Smooth muscle cell (in vitro differentiated cells): ENCODE results near the gene TBC1D22A. TPM values are rescaled to one million over a fixed set of nuclear protein-coding genes. Genes with fewer than 3 reads are reported as not detected.

Experiments
- DNase-seq: peaks from one replicate; lab custom pipeline; 2025; ENCODE audit not compliant: unreplicated experiment; lab: John Stamatoyannopoulos, UW
- H2AFZ ChIP-seq: fragments of 200-600 bp; sonication (generic); 2 replicates; pipeline ENCODE4 v1.6.0; 2016; ENCODE audit warnings: antibody characterized with exemption, low read depth, mild to moderate bottlenecking
- H3F3A ChIP-seq: fragments of 200-600 bp; sonication (generic); 2 replicates; pipeline ENCODE4 v1.6.0; 2017; ENCODE audit warnings: antibody characterized with exemption, low read depth
- H3K27ac ChIP-seq: fragments of 200-600 bp; sonication (generic); 2 replicates; pipeline ENCODE4 v1.5.1; 2016; ENCODE audit warnings: low read depth, mild to moderate bottlenecking
- H3K27me3 ChIP-seq: fragments of 200-600 bp; sonication (generic); 2 replicates; pipeline ENCODE4 v1.6.1; 2016; ENCODE audit warnings: low read depth, mild to moderate bottlenecking
- H3K36me3 ChIP-seq: fragments of 200-600 bp; sonication (generic); 2 replicates; pipeline ENCODE4 v1.5.1; 2016; ENCODE audit warnings: low read depth
- H3K4me1 ChIP-seq: fragments of 200-600 bp; sonication (generic); 2 replicates; pipeline ENCODE4 v1.5.1; 2016; ENCODE audit warnings: low read depth
- H3K4me2 ChIP-seq: fragments of 200-600 bp; sonication (generic); 2 replicates; pipeline ENCODE4 v1.6.0; 2016; ENCODE audit warnings: mild to moderate bottlenecking
- H3K4me3 ChIP-seq: fragments of 200-600 bp; sonication (generic); 2 replicates; pipeline ENCODE4 v1.5.1; 2016; ENCODE audit warnings: mild to moderate bottlenecking
- H3K79me2 ChIP-seq: fragments of 200-600 bp; sonication (generic); 2 replicates; pipeline ENCODE4 v1.6.0; 2016; ENCODE audit warnings: low read depth, mild to moderate bottlenecking
- H3K9ac ChIP-seq: fragments of 200-600 bp; sonication (generic); 2 replicates; pipeline ENCODE4 v1.6.0; 2016; ENCODE audit warnings: low read depth
- H3K9me3 ChIP-seq: fragments of 200-600 bp; sonication (generic); replicated peaks from 2 replicates; pipeline ENCODE4 v1.5.1; 2016; ENCODE audit warnings: low read depth
- H4K20me1 ChIP-seq: fragments of 200-600 bp; sonication (generic); 2 replicates; pipeline ENCODE4 v1.6.0; 2016; ENCODE audit warnings: low read depth
- WGBS: methylation state at CpG from one replicate; pipeline ENCODE4 v1.1.7; 2016; ENCODE audit warnings: low lambda C conversion rate; 5-methylcytosine and 5-hydroxymethylcytosine counted together
- polyA plus RNA-seq: library from polyadenylated mRNA; unstranded; fragments of >200 nt; fragmentation: Nextera tagmentation; extraction: Ambion mirVana; gene quantifications from 2 replicates; pipeline ENCODE4 v1.2.1, GENCODE V29; 2016
- total RNA-seq: library from RNA; depleted of rRNA; stranded (reverse); fragments of >200 nt; gene quantifications from 2 replicates; pipeline ENCODE4 v1.2.3, GENCODE V29; 2014
- TF ChIP-seq, protein P1 (sequence below): fragments of 200-600 bp; sonication (generic); IDR thresholded peaks from 2 replicates; pipeline ENCODE4 v1.5.1; 2017; ENCODE audit warnings: borderline replicate concordance, mild to moderate bottlenecking, antibody characterized with exemption; ENCODE audit not compliant: insufficient read depth, poor library complexity, severe bottlenecking

TBC1D22A gene
- total and polyA plus RNA-seq, 2 experiments from 2014 or later, result 12.5 to 14.4 TPM

DNA sequence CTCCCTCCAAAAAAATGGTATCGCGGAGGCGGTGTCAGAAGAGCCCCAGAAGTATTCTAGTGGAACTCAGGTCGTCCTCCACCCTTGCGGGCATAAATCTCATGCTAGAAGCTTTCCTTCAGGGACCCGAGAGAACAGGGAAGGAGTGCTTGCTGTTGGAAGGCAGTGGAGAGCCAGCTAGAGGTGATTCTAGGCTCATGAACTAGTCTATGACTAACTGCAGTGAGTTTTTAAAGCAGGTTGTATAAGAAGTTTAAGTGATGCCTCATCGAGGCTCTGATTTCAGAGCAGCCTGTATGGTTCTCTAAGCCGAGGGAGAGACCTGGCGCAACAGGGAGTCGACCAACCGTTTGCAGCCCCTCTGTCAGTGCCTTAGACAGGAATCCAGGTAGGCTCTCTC is 85.7 kb downstream of the TBC1D22A start:
- Histone ChIP-seq H3K9ac (no peak overlapping the region), H3K4me2 (no peak overlapping the region), H3K27me3 (no peaks in the 10 kb centered on the region), H3K79me2 (no peaks in the 10 kb centered on the region), H3K4me3 (no peak overlapping the region), H4K20me1 (peaks cover 64% of the 10 kb centered on the region), H3K4me1 (no peaks in the 10 kb centered on the region), H3K27ac (peak overlapping the region; percentile 80), H3F3A (no peaks in the 10 kb centered on the region), H3K9me3 (no peaks in the 10 kb centered on the region), H2AFZ (no peak overlapping the region), H3K36me3 (peaks cover 4% of the 10 kb centered on the region)
- WGBS, result 87% methylated on average over 11 of the region's 11 CpGs
- no peak for DNase-seq
- TF ChIP-seq, protein P1, sequence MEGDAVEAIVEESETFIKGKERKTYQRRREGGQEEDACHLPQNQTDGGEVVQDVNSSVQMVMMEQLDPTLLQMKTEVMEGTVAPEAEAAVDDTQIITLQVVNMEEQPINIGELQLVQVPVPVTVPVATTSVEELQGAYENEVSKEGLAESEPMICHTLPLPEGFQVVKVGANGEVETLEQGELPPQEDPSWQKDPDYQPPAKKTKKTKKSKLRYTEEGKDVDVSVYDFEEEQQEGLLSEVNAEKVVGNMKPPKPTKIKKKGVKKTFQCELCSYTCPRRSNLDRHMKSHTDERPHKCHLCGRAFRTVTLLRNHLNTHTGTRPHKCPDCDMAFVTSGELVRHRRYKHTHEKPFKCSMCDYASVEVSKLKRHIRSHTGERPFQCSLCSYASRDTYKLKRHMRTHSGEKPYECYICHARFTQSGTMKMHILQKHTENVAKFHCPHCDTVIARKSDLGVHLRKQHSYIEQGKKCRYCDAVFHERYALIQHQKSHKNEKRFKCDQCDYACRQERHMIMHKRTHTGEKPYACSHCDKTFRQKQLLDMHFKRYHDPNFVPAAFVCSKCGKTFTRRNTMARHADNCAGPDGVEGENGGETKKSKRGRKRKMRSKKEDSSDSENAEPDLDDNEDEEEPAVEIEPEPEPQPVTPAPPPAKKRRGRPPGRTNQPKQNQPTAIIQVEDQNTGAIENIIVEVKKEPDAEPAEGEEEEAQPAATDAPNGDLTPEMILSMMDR, result no peak

DNA sequence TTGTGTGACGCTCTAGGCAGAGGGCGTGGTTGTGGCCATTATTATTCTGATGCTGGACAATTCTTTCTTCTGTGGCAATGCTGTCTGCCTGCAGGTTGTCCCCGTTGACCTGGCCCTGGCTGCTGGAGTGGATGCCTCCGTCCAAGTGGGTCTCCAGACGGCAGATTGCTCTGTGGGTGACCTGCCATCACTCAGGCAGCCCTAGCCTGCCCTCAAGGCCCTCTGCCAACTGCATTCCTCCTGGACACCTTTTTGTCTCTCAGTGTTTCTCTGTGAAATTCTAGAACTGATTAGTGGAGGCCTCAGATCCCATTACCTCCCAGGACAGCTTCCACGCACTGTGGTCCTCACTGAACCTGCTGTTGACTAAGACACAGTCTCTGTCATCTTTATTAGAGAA is 86.7 kb downstream of the TBC1D22A start:
- H3K27me3 ChIP-seq, result no peaks in the 10 kb centered on the region
- peaks cover 4% of the 10 kb centered on the region for H3K36me3 ChIP-seq
- no peak overlapping the region for H3K4me2 ChIP-seq
- H3K9ac ChIP-seq, result no peak overlapping the region
- H2AFZ ChIP-seq, result no peak overlapping the region
- DNase-seq, result no peak
- H3K79me2 ChIP-seq, result no peaks in the 10 kb centered on the region
- H4K20me1 ChIP-seq, result peaks cover 55% of the 10 kb centered on the region
- peak overlapping the region; percentile 80 for H3K27ac ChIP-seq
- H3K4me1 ChIP-seq, result no peaks in the 10 kb centered on the region
- no peak overlapping the region for H3K4me3 ChIP-seq
- H3F3A ChIP-seq, result no peaks in the 10 kb centered on the region
- no peaks in the 10 kb centered on the region for H3K9me3 ChIP-seq
- WGBS, result 94% methylated on average over 6 of the region's 6 CpGs
- TF ChIP-seq, protein P1, result no peak

DNA sequence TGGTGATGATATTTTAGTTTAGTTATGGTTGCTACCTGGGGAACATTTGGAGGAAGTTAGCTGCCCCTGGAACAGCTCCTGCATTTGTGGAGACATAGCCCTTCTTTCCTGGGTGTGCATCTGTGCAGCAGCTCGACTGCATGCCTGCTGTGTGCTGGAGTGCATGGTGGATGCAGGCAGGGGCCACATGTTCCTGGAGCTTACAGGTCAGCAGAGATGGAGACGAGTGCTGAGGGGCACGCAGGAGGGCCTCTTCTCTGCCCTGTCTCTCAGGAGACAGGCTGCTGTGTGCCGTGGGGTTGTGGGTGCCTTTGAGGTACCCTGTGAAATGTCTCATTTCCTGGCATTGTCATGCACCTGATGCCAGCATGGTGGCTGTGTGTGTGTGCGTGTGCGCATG is 87.5 kb downstream of the TBC1D22A start:
- 94% methylated on average over 6 of the region's 6 CpGs for WGBS

DNA sequence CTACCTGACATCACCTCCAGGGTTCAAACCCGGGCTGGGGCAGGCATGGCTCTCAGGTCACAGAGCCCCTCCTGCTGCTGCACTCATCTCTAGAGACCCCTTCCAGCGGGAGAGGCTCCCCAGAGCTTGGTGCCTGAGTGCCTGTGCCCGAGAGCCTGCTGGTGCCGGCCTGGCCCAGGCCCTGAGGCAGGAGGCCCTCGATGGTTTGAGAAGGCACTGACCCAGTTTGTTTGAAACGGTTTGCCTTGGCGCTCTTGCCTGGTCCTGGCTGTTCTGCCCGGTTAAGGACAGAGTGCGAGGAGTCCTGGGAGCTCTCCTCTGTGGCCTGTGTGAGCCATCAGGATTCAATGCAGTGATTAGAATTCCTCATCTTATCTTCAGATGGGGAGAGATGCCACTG is 88.9 kb downstream of the TBC1D22A start:
- Histone ChIP-seq H3K4me1 (no peaks in the 10 kb centered on the region), H3K79me2 (no peaks in the 10 kb centered on the region), H3F3A (no peaks in the 10 kb centered on the region), H2AFZ (no peak overlapping the region), H3K27me3 (no peaks in the 10 kb centered on the region), H3K9me3 (no peaks in the 10 kb centered on the region), H3K4me2 (no peak overlapping the region), H3K27ac (no peak overlapping the region), H4K20me1 (peaks cover 39% of the 10 kb centered on the region), H3K4me3 (no peak overlapping the region), H3K9ac (no peak overlapping the region), H3K36me3 (peaks cover 4% of the 10 kb centered on the region)
- TF ChIP-seq, protein P1, result no peak
- DNase-seq, result no peak
- 90% methylated on average over 9 of the region's 9 CpGs for WGBS

More for the DNA sequence above, 87.5 kb downstream of the TBC1D22A start:
- H3K27me3 ChIP-seq, result no peaks in the 10 kb centered on the region
- no peak overlapping the region for H3K4me3 ChIP-seq
- no peak overlapping the region for H3K27ac ChIP-seq
- peaks cover 4% of the 10 kb centered on the region for H3K36me3 ChIP-seq
- no peaks in the 10 kb centered on the region for H3F3A ChIP-seq
- peaks cover 52% of the 10 kb centered on the region for H4K20me1 ChIP-seq
- no peaks in the 10 kb centered on the region for H3K4me1 ChIP-seq
- TF ChIP-seq, protein P1, result no peak
- no peak overlapping the region for H3K9ac ChIP-seq
- H3K79me2 ChIP-seq, result no peaks in the 10 kb centered on the region
- H3K9me3 ChIP-seq, result no peaks in the 10 kb centered on the region
- no peak overlapping the region for H2AFZ ChIP-seq
- no peak overlapping the region for H3K4me2 ChIP-seq
- no peak for DNase-seq
